HG03196 (cell line): ENCODE results near the gene ATG7.
A peak's percentile ranks its signal among the peaks of the same experiment; 100 is the strongest.

Experiments
- ATAC-seq: cut with Tn5 transposase; IDR thresholded peaks from one replicate; pipeline ENCODE4 v1.9.1; 2021; ENCODE audit not compliant: unreplicated experiment

Gene ATG7

GRCh38 chr3:11290743-11291680 lies 18.8 kb downstream of the ATG7 start:
- ATAC-seq = no peak

- no peak for ATAC-seq
Measured at GRCh38 chr3:11291808-11292207, 19.6 kb downstream of the ATG7 start.

- ATAC-seq = no peak
Measured at GRCh38 chr3:11297126-11297525, 24.9 kb downstream of the ATG7 start.

- peak; percentile 86 for ATAC-seq
Measured at GRCh38 chr3:11300970-11301369, 28.8 kb downstream of the ATG7 start.

- no peak for ATAC-seq
Measured at GRCh38 chr3:11302444-11302843, 30.2 kb downstream of the ATG7 start.

- no peak for ATAC-seq
Measured at GRCh38 chr3:11304175-11304574, 32.0 kb downstream of the ATG7 start.

GRCh38 chr3:11305509-11305908 lies 33.3 kb downstream of the ATG7 start:
- ATAC-seq = no peak

GRCh38 chr3:11306817-11307589 lies 34.8 kb downstream of the ATG7 start:
- ATAC-seq = peak; percentile 61

- ATAC-seq = no peak
Measured at GRCh38 chr3:11307830-11308432, 35.7 kb downstream of the ATG7 start.

- no peak for ATAC-seq
Measured at GRCh38 chr3:11310258-11310657, 38.1 kb downstream of the ATG7 start.

- ATAC-seq = no peak
Measured at GRCh38 chr3:11312166-11312565, 40.0 kb downstream of the ATG7 start.

GRCh38 chr3:11317300-11317699 lies 45.1 kb downstream of the ATG7 start:
- ATAC-seq = no peak

GRCh38 chr3:11322931-11323330 lies 50.7 kb downstream of the ATG7 start:
- ATAC-seq = no peak

GRCh38 chr3:11323813-11324212 lies 51.6 kb downstream of the ATG7 start:
- ATAC-seq = no peak

- ATAC-seq = no peak
Measured at GRCh38 chr3:11327619-11328018, 55.4 kb downstream of the ATG7 start.

- ATAC-seq = no peak
Measured at GRCh38 chr3:11328196-11328945, 56.2 kb downstream of the ATG7 start.

GRCh38 chr3:11329777-11330176 lies 57.6 kb downstream of the ATG7 start:
- no peak for ATAC-seq

- no peak for ATAC-seq
Measured at GRCh38 chr3:11331101-11331500, 58.9 kb downstream of the ATG7 start.

GRCh38 chr3:11335056-11335608 lies 62.9 kb downstream of the ATG7 start:
- no peak for ATAC-seq

- ATAC-seq = no peak
Measured at GRCh38 chr3:11339541-11339940, 67.3 kb downstream of the ATG7 start.

GRCh38 chr3:11346416-11346815 lies 74.2 kb downstream of the ATG7 start:
- ATAC-seq = no peak
